ENCODE data around the gene NDUFB7.

GRCh38 chr19:14530005-14530348 lies 41.9 kb downstream of the NDUFB7 start:
- TF ChIP-seq, protein P1, sequence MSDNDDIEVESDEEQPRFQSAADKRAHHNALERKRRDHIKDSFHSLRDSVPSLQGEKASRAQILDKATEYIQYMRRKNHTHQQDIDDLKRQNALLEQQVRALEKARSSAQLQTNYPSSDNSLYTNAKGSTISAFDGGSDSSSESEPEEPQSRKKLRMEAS (CRISPR knock-in tag; IDR thresholded peaks at IDR 0.05): no peak
- TF ChIP-seq, protein P2, sequence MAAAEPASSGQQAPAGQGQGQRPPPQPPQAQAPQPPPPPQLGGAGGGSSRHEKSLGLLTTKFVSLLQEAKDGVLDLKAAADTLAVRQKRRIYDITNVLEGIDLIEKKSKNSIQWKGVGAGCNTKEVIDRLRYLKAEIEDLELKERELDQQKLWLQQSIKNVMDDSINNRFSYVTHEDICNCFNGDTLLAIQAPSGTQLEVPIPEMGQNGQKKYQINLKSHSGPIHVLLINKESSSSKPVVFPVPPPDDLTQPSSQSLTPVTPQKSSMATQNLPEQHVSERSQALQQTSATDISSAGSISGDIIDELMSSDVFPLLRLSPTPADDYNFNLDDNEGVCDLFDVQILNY (CRISPR knock-in tag; IDR thresholded peaks at IDR 0.05): no peak
- TF ChIP-seq, protein P3, sequence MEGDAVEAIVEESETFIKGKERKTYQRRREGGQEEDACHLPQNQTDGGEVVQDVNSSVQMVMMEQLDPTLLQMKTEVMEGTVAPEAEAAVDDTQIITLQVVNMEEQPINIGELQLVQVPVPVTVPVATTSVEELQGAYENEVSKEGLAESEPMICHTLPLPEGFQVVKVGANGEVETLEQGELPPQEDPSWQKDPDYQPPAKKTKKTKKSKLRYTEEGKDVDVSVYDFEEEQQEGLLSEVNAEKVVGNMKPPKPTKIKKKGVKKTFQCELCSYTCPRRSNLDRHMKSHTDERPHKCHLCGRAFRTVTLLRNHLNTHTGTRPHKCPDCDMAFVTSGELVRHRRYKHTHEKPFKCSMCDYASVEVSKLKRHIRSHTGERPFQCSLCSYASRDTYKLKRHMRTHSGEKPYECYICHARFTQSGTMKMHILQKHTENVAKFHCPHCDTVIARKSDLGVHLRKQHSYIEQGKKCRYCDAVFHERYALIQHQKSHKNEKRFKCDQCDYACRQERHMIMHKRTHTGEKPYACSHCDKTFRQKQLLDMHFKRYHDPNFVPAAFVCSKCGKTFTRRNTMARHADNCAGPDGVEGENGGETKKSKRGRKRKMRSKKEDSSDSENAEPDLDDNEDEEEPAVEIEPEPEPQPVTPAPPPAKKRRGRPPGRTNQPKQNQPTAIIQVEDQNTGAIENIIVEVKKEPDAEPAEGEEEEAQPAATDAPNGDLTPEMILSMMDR (IDR thresholded peaks at IDR 0.05): no peak
- TF ChIP-seq, protein P4, sequence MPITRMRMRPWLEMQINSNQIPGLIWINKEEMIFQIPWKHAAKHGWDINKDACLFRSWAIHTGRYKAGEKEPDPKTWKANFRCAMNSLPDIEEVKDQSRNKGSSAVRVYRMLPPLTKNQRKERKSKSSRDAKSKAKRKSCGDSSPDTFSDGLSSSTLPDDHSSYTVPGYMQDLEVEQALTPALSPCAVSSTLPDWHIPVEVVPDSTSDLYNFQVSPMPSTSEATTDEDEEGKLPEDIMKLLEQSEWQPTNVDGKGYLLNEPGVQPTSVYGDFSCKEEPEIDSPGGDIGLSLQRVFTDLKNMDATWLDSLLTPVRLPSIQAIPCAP (CRISPR knock-in tag; IDR thresholded peaks at IDR 0.05): no peak
- TF ChIP-seq CBFB (CRISPR knock-in tag; IDR thresholded peaks at IDR 0.05; ENCODE audit: low read depth): no peak
- TF ChIP-seq, protein P5, sequence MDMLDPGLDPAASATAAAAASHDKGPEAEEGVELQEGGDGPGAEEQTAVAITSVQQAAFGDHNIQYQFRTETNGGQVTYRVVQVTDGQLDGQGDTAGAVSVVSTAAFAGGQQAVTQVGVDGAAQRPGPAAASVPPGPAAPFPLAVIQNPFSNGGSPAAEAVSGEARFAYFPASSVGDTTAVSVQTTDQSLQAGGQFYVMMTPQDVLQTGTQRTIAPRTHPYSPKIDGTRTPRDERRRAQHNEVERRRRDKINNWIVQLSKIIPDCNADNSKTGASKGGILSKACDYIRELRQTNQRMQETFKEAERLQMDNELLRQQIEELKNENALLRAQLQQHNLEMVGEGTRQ (CRISPR knock-in tag; IDR thresholded peaks at IDR 0.05): no peak

Data from WTC11 (cell line).